Measurements from ENCODE around the gene GTF2A1.

GRCh38 chr14:81137316-81137715, 83.4 kb downstream of the GTF2A1 start:
- TF ChIP-seq POLR2AphosphoS5 (IDR thresholded peaks at IDR 0.05; ENCODE audit: borderline replicate concordance, low read depth, low read length) (no peak), EZH2 (IDR thresholded peaks at IDR 0.05) (no peak), FOXP2 (optimal IDR thresholded peaks at IDR 0.05; ENCODE audit: control extremely low read depth, extremely low read length, insufficient read depth) (no peak)
